Calu3 (cell line): ENCODE measurements around the gene PAGE2B. TPM values are rescaled to one million over a fixed set of nuclear protein-coding genes. Genes with fewer than 3 reads are reported as not detected.

Source experiments
- BruUV-seq: library from RNA; stranded (reverse); fragments of 400-500 nt; replicated peaks from 2 replicates; lab custom pipeline; 2021; lab: Mats Ljungman, UMichigan
- CTCF ChIA-PET: fragments of 300-600 bp; sonication (Branson Sonifier 250); formaldehyde crosslinking; loops from one replicate; lab custom pipeline; 2022; ENCODE audit warnings: antibody characterized with exemption; lab: Charles Lee
- DNase-seq: peaks from one replicate; pipeline ENCODE4 v3.0.0; 2022
- H3K27ac Mint-ChIP-seq: one replicate; pipeline ENCODE4 v1.8.0; 2022; ENCODE audit warnings: mixed read lengths; ENCODE audit not compliant: unreplicated experiment
- H3K27me3 Mint-ChIP-seq: one replicate; pipeline ENCODE4 v1.8.0; 2022; ENCODE audit warnings: mixed read lengths; ENCODE audit not compliant: unreplicated experiment
- H3K36me3 Mint-ChIP-seq: one replicate; pipeline ENCODE4 v1.8.0; 2022; ENCODE audit warnings: mild to moderate bottlenecking, moderate library complexity, mixed read lengths; ENCODE audit not compliant: insufficient read depth, unreplicated experiment
- H3K4me1 Mint-ChIP-seq: one replicate; pipeline ENCODE4 v1.8.0; 2022; ENCODE audit warnings: mild to moderate bottlenecking, low read depth, mixed read lengths; ENCODE audit not compliant: unreplicated experiment
- H3K4me3 Mint-ChIP-seq: one replicate; pipeline ENCODE4 v1.8.0; 2022; ENCODE audit warnings: mild to moderate bottlenecking, low read depth, moderate library complexity, mixed read lengths; ENCODE audit not compliant: unreplicated experiment
- H3K9me3 Mint-ChIP-seq: one replicate; pipeline ENCODE4 v1.8.0; 2022; ENCODE audit warnings: low read depth, mixed read lengths; ENCODE audit not compliant: unreplicated experiment
- intact Hi-C: fragments of 100-400 bp; cut with micrococcal nuclease; formaldehyde crosslinking; loops from one replicate; pipeline ENCODE4 v1.10.0; 2022; ENCODE audit not compliant: unreplicated experiment
- total RNA-seq: library from RNA; stranded (reverse); gene quantifications from 2 replicates; pipeline ENCODE4 v1.2.3, GENCODE V29; 2022
- TF ChIP-seq, protein P1 (sequence below): fragments of 200-600 bp; IDR thresholded peaks from one replicate; pipeline ENCODE4 v1.8.0; 2022; ENCODE audit warnings: antibody characterized with exemption; ENCODE audit not compliant: unreplicated experiment

Gene PAGE2B
- total RNA-seq, 1 experiment from 2014 or later: not detected

DNA sequence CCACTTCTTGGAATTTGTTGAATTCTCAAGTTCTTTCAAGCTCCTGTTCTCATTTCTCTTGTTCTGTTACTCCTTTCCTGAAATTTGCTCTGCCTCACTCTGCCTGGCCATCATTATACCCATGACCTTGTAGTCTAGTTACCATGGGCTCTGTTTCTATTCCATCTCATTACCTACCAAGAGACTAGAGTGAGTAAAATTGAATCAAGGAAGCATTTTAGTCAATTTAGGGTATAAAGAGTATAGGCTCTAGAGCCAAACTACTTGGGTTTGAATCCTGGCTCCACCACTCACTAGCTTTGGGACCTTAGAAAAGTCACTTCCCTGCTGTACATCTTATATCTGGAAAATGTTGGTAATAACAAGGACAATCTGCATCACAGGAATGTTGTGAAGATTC lies 46.2 kb upstream of the PAGE2B start:
- Mint-ChIP-seq H3K4me3 (no peak overlapping the region), H3K27ac (no peak overlapping the region), H3K36me3 (peaks cover 8% of the 10 kb centered on the region), H3K27me3 (no peaks in the 10 kb centered on the region), H3K9me3 (no peaks in the 10 kb centered on the region), H3K4me1 (peaks cover 33% of the 10 kb centered on the region)
- DNase-seq: no peak
- intact Hi-C loops: no loop called here
- TF ChIP-seq, protein P1, sequence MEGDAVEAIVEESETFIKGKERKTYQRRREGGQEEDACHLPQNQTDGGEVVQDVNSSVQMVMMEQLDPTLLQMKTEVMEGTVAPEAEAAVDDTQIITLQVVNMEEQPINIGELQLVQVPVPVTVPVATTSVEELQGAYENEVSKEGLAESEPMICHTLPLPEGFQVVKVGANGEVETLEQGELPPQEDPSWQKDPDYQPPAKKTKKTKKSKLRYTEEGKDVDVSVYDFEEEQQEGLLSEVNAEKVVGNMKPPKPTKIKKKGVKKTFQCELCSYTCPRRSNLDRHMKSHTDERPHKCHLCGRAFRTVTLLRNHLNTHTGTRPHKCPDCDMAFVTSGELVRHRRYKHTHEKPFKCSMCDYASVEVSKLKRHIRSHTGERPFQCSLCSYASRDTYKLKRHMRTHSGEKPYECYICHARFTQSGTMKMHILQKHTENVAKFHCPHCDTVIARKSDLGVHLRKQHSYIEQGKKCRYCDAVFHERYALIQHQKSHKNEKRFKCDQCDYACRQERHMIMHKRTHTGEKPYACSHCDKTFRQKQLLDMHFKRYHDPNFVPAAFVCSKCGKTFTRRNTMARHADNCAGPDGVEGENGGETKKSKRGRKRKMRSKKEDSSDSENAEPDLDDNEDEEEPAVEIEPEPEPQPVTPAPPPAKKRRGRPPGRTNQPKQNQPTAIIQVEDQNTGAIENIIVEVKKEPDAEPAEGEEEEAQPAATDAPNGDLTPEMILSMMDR: no peak
- CTCF ChIA-PET: no interaction called here
- BruUV-seq: no TSS peak

DNA sequence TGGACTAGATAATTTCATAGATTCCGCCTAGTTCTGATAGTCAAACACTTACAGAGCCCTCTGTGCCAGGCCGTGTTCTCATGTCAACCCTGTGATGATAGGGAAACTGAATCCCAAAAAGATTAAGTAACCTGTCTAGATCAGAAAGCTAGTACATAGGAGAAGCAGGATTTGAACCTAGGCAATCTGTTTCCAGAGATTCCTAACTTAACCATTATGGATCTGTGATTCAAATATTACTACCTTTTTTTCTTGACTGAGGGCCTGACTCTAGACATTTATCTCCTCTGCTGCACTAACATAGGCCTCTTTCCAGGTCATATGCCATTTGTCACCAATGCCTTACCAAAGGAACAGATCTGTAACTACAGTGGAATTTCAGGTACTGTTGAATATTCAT lies 45.5 kb upstream of the PAGE2B start:
- peaks cover 33% of the 10 kb centered on the region for H3K4me1 Mint-ChIP-seq
- H3K27ac Mint-ChIP-seq: no peak overlapping the region
- CTCF ChIA-PET: no interaction called here
- DNase-seq: no peak
- intact Hi-C loops: no loop called here
- peaks cover 9% of the 10 kb centered on the region for H3K36me3 Mint-ChIP-seq
- no TSS peak for BruUV-seq
- no peaks in the 10 kb centered on the region for H3K9me3 Mint-ChIP-seq
- no peak overlapping the region for H3K4me3 Mint-ChIP-seq
- H3K27me3 Mint-ChIP-seq: no peaks in the 10 kb centered on the region
- TF ChIP-seq, protein P1: no peak

DNA sequence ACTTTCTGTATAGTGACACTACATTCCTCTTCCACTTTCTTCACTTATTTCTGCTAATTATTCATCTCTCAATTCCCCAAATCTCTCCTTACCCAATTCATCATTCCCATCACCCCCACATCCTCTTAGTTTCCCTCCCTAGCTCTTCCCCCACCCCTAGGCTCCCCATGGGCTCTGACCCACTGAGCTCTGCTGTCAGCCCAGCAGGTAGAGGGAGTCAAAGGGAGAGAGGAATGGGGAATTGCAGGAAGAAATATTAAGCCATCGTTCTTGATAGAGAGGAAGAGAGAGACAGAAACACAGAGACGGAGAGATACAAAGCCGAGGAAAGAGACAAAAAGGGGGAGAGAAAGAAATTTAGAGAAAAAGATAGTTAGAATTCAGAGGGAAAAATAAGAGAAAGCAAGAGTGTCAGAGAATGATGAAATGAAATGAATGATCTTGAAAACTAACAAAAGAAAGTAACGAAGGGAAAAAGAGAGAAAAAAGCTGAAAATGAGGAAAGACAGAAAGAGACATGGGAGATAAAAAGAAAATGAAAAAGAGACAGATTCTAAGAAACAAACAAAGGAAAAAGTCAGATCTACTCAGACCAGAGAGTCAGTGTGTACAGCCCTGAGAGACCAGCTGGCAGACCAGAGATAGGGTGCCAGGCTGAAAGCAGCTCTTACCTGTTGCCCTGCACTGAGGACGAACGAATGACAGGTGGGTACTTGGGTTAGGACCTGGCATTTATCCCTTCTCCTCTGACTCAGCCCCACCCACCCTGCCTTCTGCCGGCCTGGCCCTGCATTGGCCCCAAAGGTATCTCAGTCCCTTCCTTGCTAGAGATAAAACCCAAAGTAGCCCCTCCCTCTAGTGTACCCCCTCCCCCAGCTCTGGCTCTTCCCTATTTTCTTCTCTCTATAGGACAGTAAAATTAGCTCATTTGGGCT lies 44.3 kb upstream of the PAGE2B start, which contains the start of gene ALAS2:
Gene ALAS2 (minus strand): TSS at position 707 of the 935 bp plus-strand sequence. CDS start 4,977 bp downstream, outside the sequence.
- Mint-ChIP-seq H3K4me1 (peaks cover 33% of the 10 kb centered on the region), H3K27me3 (no peaks in the 10 kb centered on the region), H3K9me3 (no peaks in the 10 kb centered on the region), H3K4me3 (no peak within 1 kb of the TSS), H3K36me3 (peaks cover 9% of the 10 kb centered on the region), H3K27ac (no peak within 1 kb of the TSS)
- no peak for DNase-seq
- no TSS peak for BruUV-seq
- TF ChIP-seq, protein P1: no peak
- intact Hi-C loops: loop anchor here (10.0 kb wide), 1 partner anchor 46 kb away; no protein-coding TSS in a partner anchor
- CTCF ChIA-PET: no interaction called here

DNA sequence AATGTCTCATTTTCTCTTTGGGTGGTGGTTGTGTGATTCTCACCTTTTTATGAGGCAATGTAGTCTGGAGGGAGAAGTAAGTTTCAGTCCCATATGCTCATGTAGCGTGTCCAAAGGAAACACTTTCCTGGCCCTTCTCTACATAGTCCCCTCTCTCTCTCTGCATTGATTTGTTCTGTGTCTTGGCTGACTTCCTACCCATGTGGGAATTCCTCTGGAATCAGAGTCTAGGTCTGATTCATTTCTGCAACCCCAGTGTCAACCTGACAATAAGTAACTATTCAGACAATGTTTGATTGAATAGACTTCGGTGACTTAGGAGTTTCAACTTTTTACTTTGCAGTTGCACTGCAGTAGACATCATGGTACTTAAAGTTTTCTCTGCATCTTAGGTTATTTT lies 41.4 kb upstream of the PAGE2B start:
- peak; percentile 16 for DNase-seq
- H3K9me3 Mint-ChIP-seq: no peaks in the 10 kb centered on the region
- peak overlapping the region; percentile 57 for H3K4me3 Mint-ChIP-seq
- no peaks in the 10 kb centered on the region for H3K27me3 Mint-ChIP-seq
- intact Hi-C loops: loop anchor here (10.0 kb wide), 1 partner anchor 49 kb away; no protein-coding TSS in a partner anchor
- TF ChIP-seq, protein P1: no peak
- CTCF ChIA-PET: no interaction called here
- H3K27ac Mint-ChIP-seq: peak overlapping the region; percentile 63
- BruUV-seq: no TSS peak
- H3K4me1 Mint-ChIP-seq: peaks cover 21% of the 10 kb centered on the region
- H3K36me3 Mint-ChIP-seq: peaks cover 9% of the 10 kb centered on the region
